CD4-positive, alpha-beta T cell (primary cell): Measurements from ENCODE around the gene TAF9. TPM values are rescaled to one million over a fixed set of nuclear protein-coding genes. Genes with fewer than 3 reads are reported as not detected.
A peak's percentile ranks its signal among the peaks of the same experiment; 100 is the strongest.

ENCODE experiments used
- ATAC-seq: fragments of 200-7000 bp; cut with Tn5 transposase; one replicate; pipeline ENCODE4 v1.10.0; 2022; ENCODE audit warnings: mild to moderate bottlenecking; ENCODE audit not compliant: poor library complexity
- CTCF ChIA-PET: fragments of 350-600 bp; sonication (Branson Sonifier 250); formaldehyde crosslinking; loops from one replicate; lab custom pipeline; 2021; ENCODE audit warnings: antibody characterized with exemption, inconsistent platforms; lab: Charles Lee
- POLR2A ChIA-PET: fragments of 350-600 bp; sonication (Branson Sonifier 250); formaldehyde crosslinking; loops from one replicate; lab custom pipeline; 2021; ENCODE audit warnings: antibody characterized with exemption, inconsistent platforms; lab: Charles Lee
- DNase-seq, 14 experiments: peaks; one replicate each; pipeline ENCODE4 v3.0.0-alpha.2; 2013 to 2020; ENCODE audit warnings: mixed read lengths in 2 of 14
- H3K27ac ChIP-seq, 2 donors: one replicate each; pipeline versions ENCODE4 v1.5.1 to v1.7.0; 2013; ENCODE audit warnings: low read length in 2 of 2, low read depth in 1 of 2, mild to moderate bottlenecking in 1 of 2
- H3K27me3 ChIP-seq, 2 experiments: 1 replicate in 1 of 2; 2 replicates in 1 of 2; pipeline versions ENCODE4 v1.6.1 to v1.7.0; 2013; ENCODE audit warnings: low read length in 2 of 2, control low read depth in 1 of 2, mild to moderate bottlenecking in 1 of 2, moderate library complexity in 1 of 2; ENCODE audit not compliant: insufficient read depth in 2 of 2, control insufficient read depth in 1 of 2
- H3K36me3 ChIP-seq: one replicate; pipeline ENCODE4 v1.6.1; 2013; ENCODE audit warnings: low read length, control low read depth; ENCODE audit not compliant: insufficient read depth
- H3K4me1 ChIP-seq: one replicate; pipeline ENCODE4 v1.6.1; 2013; ENCODE audit warnings: low read length, control low read depth; ENCODE audit not compliant: insufficient read depth
- H3K4me3 ChIP-seq: one replicate; pipeline ENCODE4 v1.5.1; 2013; ENCODE audit warnings: mild to moderate bottlenecking, low read length, moderate library complexity
- H3K9me3 ChIP-seq, 2 experiments: 1 replicate in 1 of 2; 2 replicates in 1 of 2; pipeline versions ENCODE4 v1.6.1 to v1.7.0; 2013; ENCODE audit warnings: low read length in 2 of 2, mild to moderate bottlenecking in 2 of 2, control low read depth in 1 of 2, moderate library complexity in 1 of 2; ENCODE audit not compliant: control insufficient read depth in 1 of 2, insufficient read depth in 1 of 2
- H3K27ac Mint-ChIP-seq: one replicate; pipeline ENCODE4 v1.8.0; 2020; ENCODE audit warnings: mixed read lengths
- H3K27me3 Mint-ChIP-seq: one replicate; pipeline ENCODE4 v1.8.0; 2021; ENCODE audit warnings: mixed read lengths
- H3K36me3 Mint-ChIP-seq: one replicate; pipeline ENCODE4 v1.8.0; 2021; ENCODE audit warnings: low read depth, mixed read lengths
- H3K4me1 Mint-ChIP-seq: one replicate; pipeline ENCODE4 v1.8.0; 2021; ENCODE audit warnings: low read depth, mixed read lengths
- H3K4me3 Mint-ChIP-seq: one replicate; pipeline ENCODE4 v1.8.0; 2020; ENCODE audit warnings: mild to moderate bottlenecking, mixed read lengths
- H3K9me3 Mint-ChIP-seq: one replicate; pipeline ENCODE4 v1.8.0; 2020; ENCODE audit warnings: mixed read lengths
- CTCF ChIP-seq: fragments of 200-600 bp; IDR thresholded peaks from one replicate; pipeline ENCODE4 v1.8.0; 2022; ENCODE audit warnings: antibody characterized with exemption, mild to moderate bottlenecking
- intact Hi-C, 2 experiments: fragments of 100-400 bp; cut with DNase I in 1 of 2; cut with micrococcal nuclease in 1 of 2; formaldehyde crosslinking; loops; one replicate each; pipeline versions ENCODE4 v1.15.1 to v1.9.0; 2023 to 2025; cut with DNase I, micrococcal nuclease
- total RNA-seq, 174 experiments: library from RNA in 2 of 174; stranded (reverse) in 2 of 174; gene quantifications; one replicate each; pipeline ENCODE4 v1.2.3 and lab custom pipeline; 2021 to 2026

Gene TAF9
- total RNA-seq, 2 experiments from 2014 or later, result 53.8 to 54.2 TPM

GRCh38 chr5:69416180-69416579 is 46.9 kb upstream of the TAF9 start:
- Mint-ChIP-seq H3K9me3 (no peaks in the 10 kb centered on the region), H3K27me3 (no peaks in the 10 kb centered on the region), H3K27ac (no peak overlapping the region), H3K4me1 (peaks cover 16% of the 10 kb centered on the region), H3K36me3 (peaks cover 19% of the 10 kb centered on the region), H3K4me3 (peak overlapping the region; percentile 76)
- no peak for DNase-seq
- Histone ChIP-seq H3K27me3 (no peaks in the 10 kb centered on the region), H3K9me3 (no peaks in the 10 kb centered on the region), H3K36me3 (peaks cover 3% of the 10 kb centered on the region), H3K4me1 (peaks cover 5% of the 10 kb centered on the region), H3K27ac (no peak overlapping the region), H3K4me3 (no peak overlapping the region)
- no peak for ATAC-seq
- ChIA-PET CTCF (no interaction called here), POLR2A (no interaction called here)
- intact Hi-C loops, result no loop called here
- TF ChIP-seq CTCF, result no peak

GRCh38 chr5:69415584-69415958 is 46.3 kb upstream of the TAF9 start:
- intact Hi-C loops, result no loop called here
- Mint-ChIP-seq H3K36me3 (peaks cover 22% of the 10 kb centered on the region), H3K9me3 (no peaks in the 10 kb centered on the region), H3K27me3 (no peaks in the 10 kb centered on the region), H3K4me1 (peaks cover 16% of the 10 kb centered on the region), H3K4me3 (peak overlapping the region; percentile 76), H3K27ac (no peak overlapping the region)
- Histone ChIP-seq H3K27me3 (no peaks in the 10 kb centered on the region), H3K9me3 (no peaks in the 10 kb centered on the region), H3K4me1 (peaks cover 5% of the 10 kb centered on the region), H3K36me3 (peaks cover 4% of the 10 kb centered on the region), H3K4me3 (peak overlapping the region; percentile 59), H3K27ac (no peak overlapping the region)
- no peak for TF ChIP-seq CTCF
- DNase-seq, result no peak
- CTCF ChIA-PET, result no interaction called here
- ATAC-seq, result no peak
- POLR2A ChIA-PET, result no interaction called here

GRCh38 chr5:69414885-69415583 is 45.7 kb upstream of the TAF9 start, which contains the start of gene MARVELD2:
Gene MARVELD2, plus strand, starts transcription at chr5:69415116. Its CDS starts 4,270 bp downstream, at chr5:69419386.
- no peak for TF ChIP-seq CTCF
- Histone ChIP-seq H3K27ac (no peak within 1 kb of the TSS), H3K36me3 (peaks cover 9% of the 10 kb centered on the region), H3K27me3 (no peaks in the 10 kb centered on the region), H3K9me3 (no peaks in the 10 kb centered on the region), H3K4me3 (peak within 1 kb of the TSS; percentile 59), H3K4me1 (peaks cover 5% of the 10 kb centered on the region)
- Mint-ChIP-seq H3K27me3 (no peaks in the 10 kb centered on the region), H3K4me1 (peaks cover 16% of the 10 kb centered on the region), H3K36me3 (peaks cover 27% of the 10 kb centered on the region), H3K27ac (peak within 1 kb of the TSS; percentile 29), H3K4me3 (peak within 1 kb of the TSS; percentile 85), H3K9me3 (no peaks in the 10 kb centered on the region)
- ChIA-PET CTCF (no interaction called here), POLR2A (no interaction called here)
- DNase-seq (peak in 13 of 14 experiments; percentile 9 to 69 (median 38)), ATAC-seq (peak; percentile 77)
- intact Hi-C loops, result no loop called here
